Uterus (tissue), 2 donors: ENCODE data around the gene NAXE.

Source experiments
- CTCF ChIP-seq, 4 experiments: fragments of 200-600 bp in 2 of 4; fragments of 450-650 bp in 2 of 4; sonication (generic) in 2 of 4; IDR thresholded peaks; one replicate each; pipeline ENCODE4 v1.5.1; 2016 to 2019; ENCODE audit warnings: antibody characterized with exemption in 4 of 4, mild to moderate bottlenecking in 2 of 4, moderate library complexity in 1 of 4
- POLR2A ChIP-seq, 2 donors: fragments of 450-650 bp; IDR thresholded peaks; one replicate each; pipeline ENCODE4 v1.6.1; 2016; ENCODE audit warnings: antibody characterized with exemption in 2 of 2, mild to moderate bottlenecking in 1 of 2, moderate library complexity in 1 of 2

- TF ChIP-seq CTCF (IDR thresholded peaks at IDR 0.05): no peak
- TF ChIP-seq POLR2A (IDR thresholded peaks at IDR 0.05): no peak
These were observed 7.3 kb downstream of the NAXE start for GRCh38 chr1:156598731-156599432.
